HepG2 (cell line): ENCODE results near the gene MMP25. TPM values are rescaled to one million over a fixed set of nuclear protein-coding genes. Genes with fewer than 3 reads are reported as not detected.

Source experiments
- HOXA7 ChIP-seq: sonication (generic); formaldehyde crosslinking; IDR thresholded peaks from 2 replicates; pipeline ENCODE4 v1.8.1; 2022; ENCODE audit warnings: mild to moderate bottlenecking, missing genetic modification reagents, moderate library complexity
- KLF12 ChIP-seq: sonication (generic); formaldehyde crosslinking; IDR thresholded peaks from 2 replicates; pipeline ENCODE4 v1.4.0; 2020; ENCODE audit warnings: missing genetic modification reagents, borderline replicate concordance
- SP2 ChIP-seq: sonication (generic); formaldehyde crosslinking; IDR thresholded peaks from 2 replicates; pipeline ENCODE4 v1.5.1; 2020; ENCODE audit warnings: mild to moderate bottlenecking, missing genetic modification reagents
- TRIM24 ChIP-seq: sonication (generic); formaldehyde crosslinking; IDR thresholded peaks from 2 replicates; pipeline ENCODE4 v1.8.0; 2022; ENCODE audit warnings: mild to moderate bottlenecking, missing genetic modification reagents
- ZBTB38 ChIP-seq: sonication (generic); formaldehyde crosslinking; IDR thresholded peaks from 2 replicates; pipeline ENCODE4 v1.5.1; 2020; ENCODE audit warnings: mild to moderate bottlenecking, missing genetic modification reagents
- ZNF136 ChIP-seq: sonication (generic); formaldehyde crosslinking; IDR thresholded peaks from 2 replicates; pipeline ENCODE4 v1.8.1; 2022; ENCODE audit warnings: low read depth, mild to moderate bottlenecking, moderate library complexity, missing genetic modification reagents
- ZNF180 ChIP-seq: sonication (generic); formaldehyde crosslinking; IDR thresholded peaks from 2 replicates; pipeline ENCODE4 v1.4.0; 2020; ENCODE audit warnings: low read depth, missing genetic modification reagents, borderline replicate concordance
- ZNF329 ChIP-seq: sonication (generic); formaldehyde crosslinking; IDR thresholded peaks from 2 replicates; pipeline ENCODE4 v1.9.0; 2021; ENCODE audit warnings: low read depth, mild to moderate bottlenecking, missing genetic modification reagents
- ZNF546 ChIP-seq: sonication (generic); formaldehyde crosslinking; conservative IDR thresholded peaks from 2 replicates; pipeline ENCODE4 v1.8.1; 2023; ENCODE audit warnings: mild to moderate bottlenecking, missing genetic modification reagents
- ZNF562 ChIP-seq: sonication (generic); formaldehyde crosslinking; IDR thresholded peaks from 2 replicates; pipeline ENCODE4 v1.8.0; 2022; ENCODE audit warnings: missing genetic modification reagents, borderline replicate concordance
- polyA plus RNA-seq, 8 experiments: library from polyadenylated mRNA; depleted of rRNA in 3 of 8; stranded (reverse) in 7 of 8; unstranded in 1 of 8; fragments of >200 nt; fragmentation: Illumina TruSeq in 4 of 8; extraction: Trizol in 4 of 8; gene quantifications; 2 replicates each; pipeline versions ENCODE4 v1.2.1 to v1.2.3, GENCODE V29; 2011 to 2016; ENCODE audit warnings: low read depth in 4 of 8, missing spikeins in 1 of 8, mixed read lengths in 1 of 8; ENCODE audit not compliant: insufficient read depth in 1 of 8
- total RNA-seq, 5 experiments: library from RNA; depleted of rRNA; stranded (reverse); fragments of >200 nt; fragmentation: Illumina TruSeq; extraction: Trizol; gene quantifications; 2 replicates each; pipeline ENCODE4 v1.2.3, GENCODE V29; 2016; ENCODE audit warnings: low read depth in 1 of 5
- TF ChIP-seq, protein P1 (sequence below): sonication (generic); formaldehyde crosslinking; IDR thresholded peaks from 2 replicates; pipeline ENCODE4 v1.5.0; 2020; ENCODE audit warnings: mild to moderate bottlenecking, missing genetic modification reagents, moderate library complexity
- TF ChIP-seq, protein P2 (sequence below): IDR thresholded peaks from 2 replicates; pipeline ENCODE4 v1.6.1; 2016; ENCODE audit warnings: low read depth, control low read depth
- TF ChIP-seq, protein P3 (sequence below): sonication (generic); formaldehyde crosslinking; IDR thresholded peaks from 2 replicates; pipeline ENCODE4 v1.5.1; 2020; ENCODE audit warnings: missing genetic modification reagents, mild to moderate bottlenecking, borderline replicate concordance
- TF ChIP-seq, protein P4 (sequence below): IDR thresholded peaks from 2 replicates; pipeline ENCODE4 v1.4.0; 2020; ENCODE audit warnings: mild to moderate bottlenecking, missing genetic modification reagents
- TF ChIP-seq, protein P5 (sequence below): sonication (generic); formaldehyde crosslinking; IDR thresholded peaks from 2 replicates; pipeline ENCODE4 v1.5.1; 2020; ENCODE audit warnings: mild to moderate bottlenecking, missing genetic modification reagents, borderline replicate concordance

The MMP25 gene
- total and polyA plus RNA-seq, 2 of the 13 experiments (the other 11 are each of a cell fraction or from before 2014, with no cell fraction given): 0.04 to 0.08 TPM

DNA sequence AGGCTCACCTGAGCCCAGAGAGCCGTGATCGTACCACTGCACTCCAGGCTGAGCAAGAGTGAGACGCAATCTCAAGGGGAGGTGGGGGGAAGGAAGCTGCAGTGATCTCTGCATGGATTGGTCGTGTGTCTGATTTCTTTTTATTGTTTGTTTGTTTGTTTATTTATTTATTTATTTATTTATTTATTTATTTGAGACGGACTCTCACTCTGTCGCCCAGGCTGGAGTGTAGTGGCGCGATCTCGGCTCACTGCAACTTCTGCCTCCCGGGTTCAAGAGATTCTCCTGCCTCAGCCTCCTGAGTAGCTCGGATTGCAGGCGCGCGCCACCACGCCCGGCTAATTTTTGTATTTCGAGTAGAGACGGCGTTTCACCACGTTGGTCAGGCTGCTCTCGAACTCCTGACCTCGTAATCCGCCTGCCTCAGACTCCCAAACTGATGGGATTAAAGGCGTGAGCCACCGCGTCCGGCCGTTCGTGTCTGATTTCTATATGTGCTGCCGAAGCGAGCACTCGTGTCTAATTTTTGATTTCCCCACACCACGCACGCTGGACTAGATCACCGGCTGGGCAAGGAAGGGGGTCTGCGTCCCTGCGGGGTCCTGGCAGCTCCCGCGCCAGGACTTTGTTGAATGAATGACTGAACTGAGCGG lies 26.6 kb upstream of the MMP25 start (continued):
- TF ChIP-seq, protein P1, sequence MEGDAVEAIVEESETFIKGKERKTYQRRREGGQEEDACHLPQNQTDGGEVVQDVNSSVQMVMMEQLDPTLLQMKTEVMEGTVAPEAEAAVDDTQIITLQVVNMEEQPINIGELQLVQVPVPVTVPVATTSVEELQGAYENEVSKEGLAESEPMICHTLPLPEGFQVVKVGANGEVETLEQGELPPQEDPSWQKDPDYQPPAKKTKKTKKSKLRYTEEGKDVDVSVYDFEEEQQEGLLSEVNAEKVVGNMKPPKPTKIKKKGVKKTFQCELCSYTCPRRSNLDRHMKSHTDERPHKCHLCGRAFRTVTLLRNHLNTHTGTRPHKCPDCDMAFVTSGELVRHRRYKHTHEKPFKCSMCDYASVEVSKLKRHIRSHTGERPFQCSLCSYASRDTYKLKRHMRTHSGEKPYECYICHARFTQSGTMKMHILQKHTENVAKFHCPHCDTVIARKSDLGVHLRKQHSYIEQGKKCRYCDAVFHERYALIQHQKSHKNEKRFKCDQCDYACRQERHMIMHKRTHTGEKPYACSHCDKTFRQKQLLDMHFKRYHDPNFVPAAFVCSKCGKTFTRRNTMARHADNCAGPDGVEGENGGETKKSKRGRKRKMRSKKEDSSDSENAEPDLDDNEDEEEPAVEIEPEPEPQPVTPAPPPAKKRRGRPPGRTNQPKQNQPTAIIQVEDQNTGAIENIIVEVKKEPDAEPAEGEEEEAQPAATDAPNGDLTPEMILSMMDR (CRISPR knock-in tag): no peak
- TF ChIP-seq ZNF329 (CRISPR knock-in tag): no peak
- TF ChIP-seq ZBTB38 (CRISPR knock-in tag): no peak
- TF ChIP-seq ZNF546 (CRISPR knock-in tag): no peak
- TF ChIP-seq, protein P2, sequence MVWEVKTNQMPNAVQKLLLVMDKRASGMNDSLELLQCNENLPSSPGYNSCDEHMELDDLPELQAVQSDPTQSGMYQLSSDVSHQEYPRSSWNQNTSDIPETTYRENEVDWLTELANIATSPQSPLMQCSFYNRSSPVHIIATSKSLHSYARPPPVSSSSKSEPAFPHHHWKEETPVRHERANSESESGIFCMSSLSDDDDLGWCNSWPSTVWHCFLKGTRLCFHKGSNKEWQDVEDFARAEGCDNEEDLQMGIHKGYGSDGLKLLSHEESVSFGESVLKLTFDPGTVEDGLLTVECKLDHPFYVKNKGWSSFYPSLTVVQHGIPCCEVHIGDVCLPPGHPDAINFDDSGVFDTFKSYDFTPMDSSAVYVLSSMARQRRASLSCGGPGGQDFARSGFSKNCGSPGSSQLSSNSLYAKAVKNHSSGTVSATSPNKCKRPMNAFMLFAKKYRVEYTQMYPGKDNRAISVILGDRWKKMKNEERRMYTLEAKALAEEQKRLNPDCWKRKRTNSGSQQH: peak; percentile 94; the same call in 1 of the 2 replicates
- TF ChIP-seq ZNF136: no peak
- TF ChIP-seq KLF12 (CRISPR knock-in tag): no peak
- TF ChIP-seq, protein P3, sequence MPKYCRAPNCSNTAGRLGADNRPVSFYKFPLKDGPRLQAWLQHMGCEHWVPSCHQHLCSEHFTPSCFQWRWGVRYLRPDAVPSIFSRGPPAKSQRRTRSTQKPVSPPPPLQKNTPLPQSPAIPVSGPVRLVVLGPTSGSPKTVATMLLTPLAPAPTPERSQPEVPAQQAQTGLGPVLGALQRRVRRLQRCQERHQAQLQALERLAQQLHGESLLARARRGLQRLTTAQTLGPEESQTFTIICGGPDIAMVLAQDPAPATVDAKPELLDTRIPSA: no peak
- TF ChIP-seq HOXA7 (CRISPR knock-in tag): no peak
- TF ChIP-seq TRIM24 (CRISPR knock-in tag): no peak
- TF ChIP-seq ZNF180 (CRISPR knock-in tag): no peak
- no peak for TF ChIP-seq ZNF562 (CRISPR knock-in tag)
- TF ChIP-seq, protein P4, sequence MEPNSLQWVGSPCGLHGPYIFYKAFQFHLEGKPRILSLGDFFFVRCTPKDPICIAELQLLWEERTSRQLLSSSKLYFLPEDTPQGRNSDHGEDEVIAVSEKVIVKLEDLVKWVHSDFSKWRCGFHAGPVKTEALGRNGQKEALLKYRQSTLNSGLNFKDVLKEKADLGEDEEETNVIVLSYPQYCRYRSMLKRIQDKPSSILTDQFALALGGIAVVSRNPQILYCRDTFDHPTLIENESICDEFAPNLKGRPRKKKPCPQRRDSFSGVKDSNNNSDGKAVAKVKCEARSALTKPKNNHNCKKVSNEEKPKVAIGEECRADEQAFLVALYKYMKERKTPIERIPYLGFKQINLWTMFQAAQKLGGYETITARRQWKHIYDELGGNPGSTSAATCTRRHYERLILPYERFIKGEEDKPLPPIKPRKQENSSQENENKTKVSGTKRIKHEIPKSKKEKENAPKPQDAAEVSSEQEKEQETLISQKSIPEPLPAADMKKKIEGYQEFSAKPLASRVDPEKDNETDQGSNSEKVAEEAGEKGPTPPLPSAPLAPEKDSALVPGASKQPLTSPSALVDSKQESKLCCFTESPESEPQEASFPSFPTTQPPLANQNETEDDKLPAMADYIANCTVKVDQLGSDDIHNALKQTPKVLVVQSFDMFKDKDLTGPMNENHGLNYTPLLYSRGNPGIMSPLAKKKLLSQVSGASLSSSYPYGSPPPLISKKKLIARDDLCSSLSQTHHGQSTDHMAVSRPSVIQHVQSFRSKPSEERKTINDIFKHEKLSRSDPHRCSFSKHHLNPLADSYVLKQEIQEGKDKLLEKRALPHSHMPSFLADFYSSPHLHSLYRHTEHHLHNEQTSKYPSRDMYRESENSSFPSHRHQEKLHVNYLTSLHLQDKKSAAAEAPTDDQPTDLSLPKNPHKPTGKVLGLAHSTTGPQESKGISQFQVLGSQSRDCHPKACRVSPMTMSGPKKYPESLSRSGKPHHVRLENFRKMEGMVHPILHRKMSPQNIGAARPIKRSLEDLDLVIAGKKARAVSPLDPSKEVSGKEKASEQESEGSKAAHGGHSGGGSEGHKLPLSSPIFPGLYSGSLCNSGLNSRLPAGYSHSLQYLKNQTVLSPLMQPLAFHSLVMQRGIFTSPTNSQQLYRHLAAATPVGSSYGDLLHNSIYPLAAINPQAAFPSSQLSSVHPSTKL (CRISPR knock-in tag): no peak
- no peak; the same call in 1 of the 2 replicates for TF ChIP-seq SP2
- TF ChIP-seq, protein P5, sequence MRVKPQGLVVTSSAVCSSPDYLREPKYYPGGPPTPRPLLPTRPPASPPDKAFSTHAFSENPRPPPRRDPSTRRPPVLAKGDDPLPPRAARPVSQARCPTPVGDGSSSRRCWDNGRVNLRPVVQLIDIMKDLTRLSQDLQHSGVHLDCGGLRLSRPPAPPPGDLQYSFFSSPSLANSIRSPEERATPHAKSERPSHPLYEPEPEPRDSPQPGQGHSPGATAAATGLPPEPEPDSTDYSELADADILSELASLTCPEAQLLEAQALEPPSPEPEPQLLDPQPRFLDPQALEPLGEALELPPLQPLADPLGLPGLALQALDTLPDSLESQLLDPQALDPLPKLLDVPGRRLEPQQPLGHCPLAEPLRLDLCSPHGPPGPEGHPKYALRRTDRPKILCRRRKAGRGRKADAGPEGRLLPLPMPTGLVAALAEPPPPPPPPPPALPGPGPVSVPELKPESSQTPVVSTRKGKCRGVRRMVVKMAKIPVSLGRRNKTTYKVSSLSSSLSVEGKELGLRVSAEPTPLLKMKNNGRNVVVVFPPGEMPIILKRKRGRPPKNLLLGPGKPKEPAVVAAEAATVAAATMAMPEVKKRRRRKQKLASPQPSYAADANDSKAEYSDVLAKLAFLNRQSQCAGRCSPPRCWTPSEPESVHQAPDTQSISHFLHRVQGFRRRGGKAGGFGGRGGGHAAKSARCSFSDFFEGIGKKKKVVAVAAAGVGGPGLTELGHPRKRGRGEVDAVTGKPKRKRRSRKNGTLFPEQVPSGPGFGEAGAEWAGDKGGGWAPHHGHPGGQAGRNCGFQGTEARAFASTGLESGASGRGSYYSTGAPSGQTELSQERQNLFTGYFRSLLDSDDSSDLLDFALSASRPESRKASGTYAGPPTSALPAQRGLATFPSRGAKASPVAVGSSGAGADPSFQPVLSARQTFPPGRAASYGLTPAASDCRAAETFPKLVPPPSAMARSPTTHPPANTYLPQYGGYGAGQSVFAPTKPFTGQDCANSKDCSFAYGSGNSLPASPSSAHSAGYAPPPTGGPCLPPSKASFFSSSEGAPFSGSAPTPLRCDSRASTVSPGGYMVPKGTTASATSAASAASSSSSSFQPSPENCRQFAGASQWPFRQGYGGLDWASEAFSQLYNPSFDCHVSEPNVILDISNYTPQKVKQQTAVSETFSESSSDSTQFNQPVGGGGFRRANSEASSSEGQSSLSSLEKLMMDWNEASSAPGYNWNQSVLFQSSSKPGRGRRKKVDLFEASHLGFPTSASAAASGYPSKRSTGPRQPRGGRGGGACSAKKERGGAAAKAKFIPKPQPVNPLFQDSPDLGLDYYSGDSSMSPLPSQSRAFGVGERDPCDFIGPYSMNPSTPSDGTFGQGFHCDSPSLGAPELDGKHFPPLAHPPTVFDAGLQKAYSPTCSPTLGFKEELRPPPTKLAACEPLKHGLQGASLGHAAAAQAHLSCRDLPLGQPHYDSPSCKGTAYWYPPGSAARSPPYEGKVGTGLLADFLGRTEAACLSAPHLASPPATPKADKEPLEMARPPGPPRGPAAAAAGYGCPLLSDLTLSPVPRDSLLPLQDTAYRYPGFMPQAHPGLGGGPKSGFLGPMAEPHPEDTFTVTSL (CRISPR knock-in tag): 0 out of 2 replicates have a peak, but pooled peaks have one; percentile 33
